Suprapubic skin (tissue), 4 donors: ENCODE measurements around the gene MYL3. TPM values are rescaled to one million over a fixed set of nuclear protein-coding genes. Genes with fewer than 3 reads are reported as not detected.

ENCODE experiments used
- DNase-seq, 2 donors: peaks; one replicate each; pipeline ENCODE4 v3.0.0-alpha.2; 2019; ENCODE audit warnings: low spot score in 2 of 2
- H3K27ac ChIP-seq: fragments of 200-600 bp; sonication (generic); one replicate; pipeline ENCODE4 v1.5.1; 2019
- H3K27me3 ChIP-seq: fragments of 200-600 bp; sonication (generic); one replicate; pipeline ENCODE4 v1.5.1; 2019
- H3K36me3 ChIP-seq: fragments of 200-600 bp; sonication (generic); one replicate; pipeline ENCODE4 v1.5.1; 2019
- H3K4me1 ChIP-seq: fragments of 200-600 bp; sonication (generic); one replicate; pipeline ENCODE4 v1.5.1; 2019
- H3K4me3 ChIP-seq: fragments of 200-600 bp; sonication (generic); one replicate; pipeline ENCODE4 v1.5.1; 2019; ENCODE audit warnings: mild to moderate bottlenecking
- H3K9me3 ChIP-seq: fragments of 200-600 bp; sonication (generic); one replicate; pipeline ENCODE4 v1.5.1; 2019
- EP300 ChIP-seq: sonication (generic); formaldehyde crosslinking; IDR thresholded peaks from one replicate; pipeline ENCODE4 v1.6.1; 2017; ENCODE audit warnings: antibody characterized with exemption
- POLR2A ChIP-seq, 2 donors: fragments of 450-650 bp; IDR thresholded peaks; one replicate each; pipeline ENCODE4 v1.6.1; 2017; ENCODE audit warnings: antibody characterized with exemption in 2 of 2, mild to moderate bottlenecking in 2 of 2, moderate library complexity in 2 of 2
- POLR2AphosphoS5 ChIP-seq, 3 donors: sonication (generic); formaldehyde crosslinking; IDR thresholded peaks; one replicate each; pipeline ENCODE4 v1.6.1; 2017; ENCODE audit warnings: antibody characterized with exemption in 3 of 3
- WGBS: methylation state at CpG from one replicate; pipeline ENCODE4 v1.1.5; 2018; 5-methylcytosine and 5-hydroxymethylcytosine counted together
- total RNA-seq, 4 donors: library from RNA; depleted of rRNA; stranded (reverse); fragments of >200 nt; gene quantifications; one replicate each; pipeline ENCODE4 v1.1.0, GENCODE V29; 2016
- TF ChIP-seq, protein P1 (sequence below), 2 donors: fragments of 200-600 bp in 1 of 2; fragments of 450-650 bp in 1 of 2; sonication (generic) in 1 of 2; IDR thresholded peaks; one replicate each; pipeline ENCODE4 v1.5.1; 2016 to 2019; ENCODE audit warnings: antibody characterized with exemption in 2 of 2, mild to moderate bottlenecking in 1 of 2, moderate library complexity in 1 of 2

Gene MYL3
- total RNA-seq, 4 donors from 2014 or later = 1.4 TPM; not detected in 3

DNA sequence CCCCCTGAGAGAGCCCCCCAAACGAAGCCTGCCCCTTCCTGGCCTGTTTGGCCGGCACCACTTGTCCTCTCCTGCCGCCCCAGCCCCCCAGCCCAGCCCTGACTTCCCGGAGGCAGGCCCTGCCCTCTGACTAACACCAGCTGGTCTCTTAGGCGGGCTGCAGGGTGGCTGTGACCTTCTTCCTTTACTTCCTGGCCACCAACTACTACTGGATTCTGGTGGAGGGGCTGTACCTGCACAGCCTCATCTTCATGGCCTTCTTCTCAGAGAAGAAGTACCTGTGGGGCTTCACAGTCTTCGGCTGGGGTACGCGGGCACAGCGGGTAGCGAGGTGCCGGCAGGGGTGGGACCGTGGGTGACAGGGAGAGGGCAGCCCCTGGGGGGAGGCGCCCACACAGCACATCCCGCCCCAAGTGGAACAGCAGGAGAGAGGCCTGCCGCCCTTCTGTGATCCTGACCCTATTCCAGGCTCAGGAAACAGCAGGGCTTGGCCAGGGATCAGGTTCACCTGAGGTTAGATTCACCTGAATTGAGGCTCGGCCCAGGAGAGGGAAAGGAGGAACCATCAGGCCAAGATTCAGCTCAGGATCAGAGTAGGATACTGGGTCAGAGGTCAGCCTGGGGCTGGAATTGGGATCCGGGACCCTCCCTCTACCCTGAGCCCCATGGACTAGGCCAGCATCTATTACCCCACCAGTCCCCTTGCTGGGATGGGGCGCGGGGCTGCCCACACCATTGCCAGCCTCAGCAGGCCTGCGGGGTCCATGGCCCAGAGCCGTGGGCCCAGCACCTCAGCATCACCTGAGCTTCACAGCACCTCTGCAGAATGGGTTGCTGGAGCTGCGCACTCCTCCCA lies 36.1 kb upstream of the MYL3 start:
- H3K27ac ChIP-seq = no peak overlapping the region
- TF ChIP-seq POLR2A (IDR thresholded peaks at IDR 0.05) (no peak), EP300 (no peak)
- TF ChIP-seq, protein P1, sequence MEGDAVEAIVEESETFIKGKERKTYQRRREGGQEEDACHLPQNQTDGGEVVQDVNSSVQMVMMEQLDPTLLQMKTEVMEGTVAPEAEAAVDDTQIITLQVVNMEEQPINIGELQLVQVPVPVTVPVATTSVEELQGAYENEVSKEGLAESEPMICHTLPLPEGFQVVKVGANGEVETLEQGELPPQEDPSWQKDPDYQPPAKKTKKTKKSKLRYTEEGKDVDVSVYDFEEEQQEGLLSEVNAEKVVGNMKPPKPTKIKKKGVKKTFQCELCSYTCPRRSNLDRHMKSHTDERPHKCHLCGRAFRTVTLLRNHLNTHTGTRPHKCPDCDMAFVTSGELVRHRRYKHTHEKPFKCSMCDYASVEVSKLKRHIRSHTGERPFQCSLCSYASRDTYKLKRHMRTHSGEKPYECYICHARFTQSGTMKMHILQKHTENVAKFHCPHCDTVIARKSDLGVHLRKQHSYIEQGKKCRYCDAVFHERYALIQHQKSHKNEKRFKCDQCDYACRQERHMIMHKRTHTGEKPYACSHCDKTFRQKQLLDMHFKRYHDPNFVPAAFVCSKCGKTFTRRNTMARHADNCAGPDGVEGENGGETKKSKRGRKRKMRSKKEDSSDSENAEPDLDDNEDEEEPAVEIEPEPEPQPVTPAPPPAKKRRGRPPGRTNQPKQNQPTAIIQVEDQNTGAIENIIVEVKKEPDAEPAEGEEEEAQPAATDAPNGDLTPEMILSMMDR (IDR thresholded peaks at IDR 0.05) = no peak
- H3K27me3 ChIP-seq = peaks cover 13% of the 10 kb centered on the region
- H3K4me3 ChIP-seq = no peak overlapping the region
- H3K4me1 ChIP-seq = peaks cover 24% of the 10 kb centered on the region
- no peaks in the 10 kb centered on the region for H3K36me3 ChIP-seq
- 65% methylated on average over 5 of the region's 22 CpGs for WGBS
- no peaks in the 10 kb centered on the region for H3K9me3 ChIP-seq
- no peak for DNase-seq

DNA sequence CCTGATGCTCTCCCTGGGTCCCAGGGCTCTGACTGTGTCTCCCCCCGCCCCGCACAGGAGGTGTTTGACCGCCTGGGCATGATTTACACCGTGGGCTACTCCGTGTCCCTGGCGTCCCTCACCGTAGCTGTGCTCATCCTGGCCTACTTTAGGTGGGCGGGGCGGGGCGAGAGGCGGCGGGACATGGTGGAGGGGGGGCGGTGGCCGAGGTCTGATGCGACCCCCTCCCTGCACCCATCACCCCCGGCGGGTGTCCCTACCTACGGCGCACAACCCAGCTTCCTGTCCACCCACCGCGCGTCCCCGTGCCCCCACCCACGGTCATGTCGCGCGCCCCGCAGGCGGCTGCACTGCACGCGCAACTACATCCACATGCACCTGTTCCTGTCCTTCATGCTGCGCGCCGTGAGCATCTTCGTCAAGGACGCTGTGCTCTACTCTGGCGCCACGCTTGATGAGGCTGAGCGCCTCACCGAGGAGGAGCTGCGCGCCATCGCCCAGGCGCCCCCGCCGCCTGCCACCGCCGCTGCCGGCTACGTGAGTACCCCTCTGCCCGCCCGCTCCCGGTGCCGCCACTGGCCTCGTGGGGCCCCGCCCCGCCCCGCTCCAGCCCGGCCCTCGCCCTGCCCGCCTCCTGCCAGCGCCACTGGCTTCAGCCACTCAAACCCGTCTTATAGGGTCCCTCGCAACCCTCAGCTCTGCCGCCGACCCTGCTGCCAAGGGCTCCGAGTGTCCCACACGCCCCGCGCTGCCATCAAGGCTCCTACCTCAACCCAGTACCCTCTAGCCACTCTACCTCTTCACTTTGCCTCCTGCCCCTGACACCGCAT lies 35.3 kb upstream of the MYL3 start:
- TF ChIP-seq POLR2AphosphoS5 (IDR thresholded peaks at IDR 0.05) (no peak), POLR2A (IDR thresholded peaks at IDR 0.05) (no peak), EP300 (no peak)
- TF ChIP-seq, protein P1 (IDR thresholded peaks at IDR 0.05) = no peak
- Histone ChIP-seq H3K27me3 (peaks cover 13% of the 10 kb centered on the region), H3K9me3 (no peaks in the 10 kb centered on the region), H3K4me3 (no peak overlapping the region), H3K36me3 (no peaks in the 10 kb centered on the region), H3K4me1 (peaks cover 27% of the 10 kb centered on the region), H3K27ac (no peak overlapping the region)
- DNase-seq = no peak
- 57% methylated on average over 46 of the region's 71 CpGs for WGBS

DNA sequence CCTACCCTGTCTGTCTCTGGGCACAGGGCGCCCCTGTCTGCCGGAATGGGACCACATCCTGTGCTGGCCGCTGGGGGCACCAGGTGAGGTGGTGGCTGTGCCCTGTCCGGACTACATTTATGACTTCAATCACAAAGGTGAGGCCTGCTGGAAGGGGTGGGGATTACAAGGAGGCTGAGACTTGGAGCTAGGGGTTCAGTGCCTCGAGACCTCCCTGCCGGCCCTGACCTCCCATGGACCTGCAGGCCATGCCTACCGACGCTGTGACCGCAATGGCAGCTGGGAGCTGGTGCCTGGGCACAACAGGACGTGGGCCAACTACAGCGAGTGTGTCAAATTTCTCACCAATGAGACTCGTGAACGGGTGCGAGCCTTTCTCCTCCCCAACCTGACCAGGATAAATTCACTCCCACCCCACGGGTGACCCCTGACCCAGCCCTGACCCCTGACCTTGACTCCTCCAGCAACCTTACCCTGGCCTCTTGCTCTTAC lies 34.6 kb upstream of the MYL3 start:
- Histone ChIP-seq H3K27me3 (peaks cover 13% of the 10 kb centered on the region), H3K9me3 (no peaks in the 10 kb centered on the region), H3K4me1 (peaks cover 34% of the 10 kb centered on the region), H3K27ac (no peak overlapping the region), H3K36me3 (no peaks in the 10 kb centered on the region), H3K4me3 (no peak overlapping the region)
- WGBS = 84% methylated on average over 11 of the region's 15 CpGs
- no peak for DNase-seq
- TF ChIP-seq POLR2A (IDR thresholded peaks at IDR 0.05) = no peak
- no peak for TF ChIP-seq POLR2AphosphoS5 (IDR thresholded peaks at IDR 0.05)
- TF ChIP-seq, protein P1 (IDR thresholded peaks at IDR 0.05) = no peak
- TF ChIP-seq EP300 = no peak

DNA sequence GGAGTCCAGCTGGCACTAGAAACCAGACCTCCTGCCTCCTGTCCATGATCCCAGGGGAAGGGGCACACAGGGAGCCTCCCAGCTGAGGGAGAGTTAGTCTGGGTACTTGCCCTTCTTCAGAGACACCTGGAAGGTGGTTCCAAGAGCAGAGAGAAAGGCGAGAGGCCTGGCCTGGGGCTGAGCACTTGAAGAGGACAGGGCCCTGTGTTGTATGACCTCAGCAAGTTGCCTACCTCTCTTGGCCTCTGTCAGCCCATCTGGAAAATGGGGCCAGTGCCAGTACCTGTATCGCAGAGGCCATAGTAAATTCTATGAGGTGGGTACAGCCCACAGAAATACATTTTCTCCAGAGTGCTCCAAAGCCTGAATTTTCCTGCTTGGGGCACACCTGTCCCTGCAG lies 33.8 kb upstream of the MYL3 start:
- WGBS = 86% methylated on average over 1 of the region's 2 CpGs
- TF ChIP-seq POLR2A (IDR thresholded peaks at IDR 0.05) (no peak), EP300 (no peak), POLR2AphosphoS5 (IDR thresholded peaks at IDR 0.05) (no peak)
- TF ChIP-seq, protein P1 (IDR thresholded peaks at IDR 0.05) = no peak
- peaks cover 13% of the 10 kb centered on the region for H3K27me3 ChIP-seq

DNA sequence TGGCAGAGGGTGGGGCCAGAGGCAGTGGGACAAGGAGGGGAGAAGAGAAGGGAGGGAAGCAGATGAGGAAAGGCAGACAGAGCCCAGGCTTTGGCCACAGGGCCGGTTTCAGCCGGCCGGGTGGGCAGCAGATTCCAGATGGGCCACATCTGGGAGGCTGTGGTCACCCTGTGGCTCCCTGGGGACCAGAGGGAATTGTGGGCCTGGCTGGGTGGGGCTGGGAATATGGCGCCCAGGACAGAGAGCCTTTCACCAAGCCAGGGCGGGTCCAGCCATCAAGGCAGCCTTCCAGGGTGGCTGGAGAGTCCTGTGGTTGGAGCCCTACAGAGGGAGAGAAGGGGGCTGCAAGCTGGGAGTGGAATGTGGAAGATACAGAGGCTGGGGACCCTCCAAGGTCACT lies 33.1 kb upstream of the MYL3 start:
- TF ChIP-seq POLR2A (IDR thresholded peaks at IDR 0.05) = no peak
- no peak for TF ChIP-seq EP300
- TF ChIP-seq, protein P1 (IDR thresholded peaks at IDR 0.05) = no peak
- no peak for TF ChIP-seq POLR2AphosphoS5 (IDR thresholded peaks at IDR 0.05)
- H3K27me3 ChIP-seq = peaks cover 13% of the 10 kb centered on the region
- H3K27ac ChIP-seq = no peak overlapping the region
- WGBS = 63% methylated on average over 5 of the region's 5 CpGs
- no peak for DNase-seq
- H3K4me1 ChIP-seq = peaks cover 48% of the 10 kb centered on the region
- H3K36me3 ChIP-seq = no peaks in the 10 kb centered on the region
- no peaks in the 10 kb centered on the region for H3K9me3 ChIP-seq
- H3K4me3 ChIP-seq = no peak overlapping the region

More for the DNA sequence above, 33.8 kb upstream of the MYL3 start:
- Histone ChIP-seq H3K27ac (no peak overlapping the region), H3K4me3 (no peak overlapping the region), H3K36me3 (no peaks in the 10 kb centered on the region), H3K4me1 (peaks cover 42% of the 10 kb centered on the region), H3K9me3 (no peaks in the 10 kb centered on the region)
- DNase-seq = no peak
